ENCODE results near the gene GRB10.
A peak's percentile ranks its signal among the peaks of the same experiment; 100 is the strongest.

The GRB10 gene

GRCh38 chr7:50712252-50713122 lies 70.2 kb downstream of the GRB10 start:
- Histone ChIP-seq H3K4me1 (ENCODE audit: insufficient read depth, low read length) (peaks cover 40% of the 10 kb centered on the region), H3K36me3 (ENCODE audit: insufficient read depth, low read length) (no peaks in the 10 kb centered on the region), H3K9ac (ENCODE audit: low read length) (no peak overlapping the region), H3K9me3 (ENCODE audit: low read length) (no peaks in the 10 kb centered on the region), H3K4me3 (ENCODE audit: low read depth in 1 of 2, low read length in 2 of 2) (no peak overlapping the region), H3K27me3 (ENCODE audit: control insufficient read depth in 1 of 2, insufficient read depth in 2 of 2, low read length in 2 of 2) (no peaks in the 10 kb centered on the region), H3K27ac (ENCODE audit: low read depth, low read length) (no peak overlapping the region)

- Histone ChIP-seq H3K9me3 (ENCODE audit: low read length) (no peaks in the 10 kb centered on the region), H3K36me3 (ENCODE audit: insufficient read depth, low read length) (no peaks in the 10 kb centered on the region), H3K4me3 (ENCODE audit: low read depth in 1 of 2, low read length in 2 of 2) (no peak overlapping the region), H3K9ac (ENCODE audit: low read length) (no peak overlapping the region), H3K27me3 (ENCODE audit: control insufficient read depth in 1 of 2, insufficient read depth in 2 of 2, low read length in 2 of 2) (no peaks in the 10 kb centered on the region), H3K4me1 (ENCODE audit: insufficient read depth, low read length) (peaks cover 50% of the 10 kb centered on the region), H3K27ac (ENCODE audit: low read depth, low read length) (peak overlapping the region; percentile 41)
These were observed 71.2 kb downstream of the GRB10 start for GRCh38 chr7:50711271-50712175.

GRCh38 chr7:50710441-50711154 lies 72.1 kb downstream of the GRB10 start:
- no peaks in the 10 kb centered on the region for H3K36me3 ChIP-seq (ENCODE audit: insufficient read depth, low read length)
- peak overlapping the region; percentile 41 for H3K27ac ChIP-seq (ENCODE audit: low read depth, low read length)
- no peak overlapping the region for H3K9ac ChIP-seq (ENCODE audit: low read length)
- H3K27me3 ChIP-seq (ENCODE audit: control insufficient read depth in 1 of 2, insufficient read depth in 2 of 2, low read length in 2 of 2), result no peaks in the 10 kb centered on the region
- H3K4me3 ChIP-seq (ENCODE audit: low read depth in 1 of 2, low read length in 2 of 2), result no peak overlapping the region
- H3K9me3 ChIP-seq (ENCODE audit: low read length), result no peaks in the 10 kb centered on the region
- H3K4me1 ChIP-seq (ENCODE audit: insufficient read depth, low read length), result peaks cover 55% of the 10 kb centered on the region

- Histone ChIP-seq H3K4me1 (ENCODE audit: insufficient read depth, low read length) (peaks cover 55% of the 10 kb centered on the region), H3K36me3 (ENCODE audit: insufficient read depth, low read length) (no peaks in the 10 kb centered on the region), H3K9me3 (ENCODE audit: low read length) (no peaks in the 10 kb centered on the region), H3K4me3 (ENCODE audit: low read depth in 1 of 2, low read length in 2 of 2) (no peak overlapping the region), H3K9ac (ENCODE audit: low read length) (no peak overlapping the region), H3K27me3 (ENCODE audit: control insufficient read depth in 1 of 2, insufficient read depth in 2 of 2, low read length in 2 of 2) (no peaks in the 10 kb centered on the region), H3K27ac (ENCODE audit: low read depth, low read length) (no peak overlapping the region)
These were observed 73.5 kb downstream of the GRB10 start for GRCh38 chr7:50709151-50709550.

GRCh38 chr7:50707236-50708006 lies 75.3 kb downstream of the GRB10 start:
- no peaks in the 10 kb centered on the region for H3K27me3 ChIP-seq (ENCODE audit: control insufficient read depth in 1 of 2, insufficient read depth in 2 of 2, low read length in 2 of 2)
- H3K27ac ChIP-seq (ENCODE audit: low read depth, low read length), result peak overlapping the region; percentile 65
- peaks cover 7% of the 10 kb centered on the region for H3K36me3 ChIP-seq (ENCODE audit: insufficient read depth, low read length)
- H3K9ac ChIP-seq (ENCODE audit: low read length), result no peak overlapping the region
- H3K4me1 ChIP-seq (ENCODE audit: insufficient read depth, low read length), result peaks cover 42% of the 10 kb centered on the region
- peak overlapping the region in 1 of 2 donors; percentile 38 for H3K4me3 ChIP-seq (ENCODE audit: low read depth in 1 of 2, low read length in 2 of 2)
- no peaks in the 10 kb centered on the region for H3K9me3 ChIP-seq (ENCODE audit: low read length)

GRCh38 chr7:50706469-50706937 lies 76.2 kb downstream of the GRB10 start:
- Histone ChIP-seq H3K27me3 (ENCODE audit: control insufficient read depth in 1 of 2, insufficient read depth in 2 of 2, low read length in 2 of 2) (no peaks in the 10 kb centered on the region), H3K4me1 (ENCODE audit: insufficient read depth, low read length) (peaks cover 33% of the 10 kb centered on the region), H3K4me3 (ENCODE audit: low read depth in 1 of 2, low read length in 2 of 2) (no peak overlapping the region), H3K9me3 (ENCODE audit: low read length) (no peaks in the 10 kb centered on the region), H3K36me3 (ENCODE audit: insufficient read depth, low read length) (peaks cover 7% of the 10 kb centered on the region), H3K9ac (ENCODE audit: low read length) (no peak overlapping the region), H3K27ac (ENCODE audit: low read depth, low read length) (peak overlapping the region; percentile 31)

- H3K27me3 ChIP-seq (ENCODE audit: control insufficient read depth in 1 of 2, insufficient read depth in 2 of 2, low read length in 2 of 2), result no peaks in the 10 kb centered on the region
- no peak overlapping the region for H3K9ac ChIP-seq (ENCODE audit: low read length)
- no peak overlapping the region for H3K4me3 ChIP-seq (ENCODE audit: low read depth in 1 of 2, low read length in 2 of 2)
- peaks cover 7% of the 10 kb centered on the region for H3K36me3 ChIP-seq (ENCODE audit: insufficient read depth, low read length)
- H3K27ac ChIP-seq (ENCODE audit: low read depth, low read length), result no peak overlapping the region
- H3K9me3 ChIP-seq (ENCODE audit: low read length), result no peaks in the 10 kb centered on the region
- H3K4me1 ChIP-seq (ENCODE audit: insufficient read depth, low read length), result peaks cover 24% of the 10 kb centered on the region
These were observed 77.9 kb downstream of the GRB10 start for GRCh38 chr7:50704844-50705243.

GRCh38 chr7:50703654-50704053 lies 79.0 kb downstream of the GRB10 start:
- Histone ChIP-seq H3K27ac (ENCODE audit: low read depth, low read length) (no peak overlapping the region), H3K9me3 (ENCODE audit: low read length) (no peaks in the 10 kb centered on the region), H3K9ac (ENCODE audit: low read length) (no peak overlapping the region), H3K27me3 (ENCODE audit: control insufficient read depth in 1 of 2, insufficient read depth in 2 of 2, low read length in 2 of 2) (no peaks in the 10 kb centered on the region), H3K4me3 (ENCODE audit: low read depth in 1 of 2, low read length in 2 of 2) (no peak overlapping the region), H3K4me1 (ENCODE audit: insufficient read depth, low read length) (peaks cover 29% of the 10 kb centered on the region), H3K36me3 (ENCODE audit: insufficient read depth, low read length) (peaks cover 7% of the 10 kb centered on the region)

- peak overlapping the region; percentile 61 for H3K27ac ChIP-seq (ENCODE audit: low read depth, low read length)
- peaks cover 7% of the 10 kb centered on the region for H3K36me3 ChIP-seq (ENCODE audit: insufficient read depth, low read length)
- no peaks in the 10 kb centered on the region for H3K27me3 ChIP-seq (ENCODE audit: control insufficient read depth in 1 of 2, insufficient read depth in 2 of 2, low read length in 2 of 2)
- no peak overlapping the region for H3K9ac ChIP-seq (ENCODE audit: low read length)
- H3K4me1 ChIP-seq (ENCODE audit: insufficient read depth, low read length), result peaks cover 24% of the 10 kb centered on the region
- no peaks in the 10 kb centered on the region for H3K9me3 ChIP-seq (ENCODE audit: low read length)
- H3K4me3 ChIP-seq (ENCODE audit: low read depth in 1 of 2, low read length in 2 of 2), result no peak overlapping the region
These were observed 83.6 kb downstream of the GRB10 start for GRCh38 chr7:50699143-50699542.

GRCh38 chr7:50697748-50698147 lies 84.9 kb downstream of the GRB10 start:
- Histone ChIP-seq H3K27me3 (ENCODE audit: control insufficient read depth in 1 of 2, insufficient read depth in 2 of 2, low read length in 2 of 2) (no peaks in the 10 kb centered on the region), H3K36me3 (ENCODE audit: insufficient read depth, low read length) (no peaks in the 10 kb centered on the region), H3K27ac (ENCODE audit: low read depth, low read length) (peak overlapping the region; percentile 61), H3K9me3 (ENCODE audit: low read length) (no peaks in the 10 kb centered on the region), H3K4me1 (ENCODE audit: insufficient read depth, low read length) (peaks cover 24% of the 10 kb centered on the region), H3K9ac (ENCODE audit: low read length) (peak overlapping the region; percentile 14), H3K4me3 (ENCODE audit: low read depth in 1 of 2, low read length in 2 of 2) (no peak overlapping the region)
